ENCODE results near the gene MAP3K15. TPM values are rescaled to one million over a fixed set of nuclear protein-coding genes. Genes with fewer than 3 reads are reported as not detected.
"Not testable (repeated sequence)": the region's sequence is repeated elsewhere in the genome, so short reads cannot be mapped to it uniquely, and the experiment has no call there.

MAP3K15 gene
- total RNA-seq, 1 experiment from 2014 or later = 3.4 TPM

- DNase-seq (no peak), ATAC-seq (no peak)
- Histone ChIP-seq H3K9me3 (ENCODE audit: low read length) (no peaks in the 10 kb centered on the region), H3K9ac (ENCODE audit: low read length) (no peak overlapping the region), H3K9me2 (replicated peaks; ENCODE audit: low read length) (no peaks in the 10 kb centered on the region), H4K20me1 (ENCODE audit: low read length) (no peaks in the 10 kb centered on the region), H3K36me3 (ENCODE audit: low read depth, low read length) (no peaks in the 10 kb centered on the region), H3K27me3 (ENCODE audit: low read length) (no peaks in the 10 kb centered on the region), H3K79me2 (ENCODE audit: low read length) (no peaks in the 10 kb centered on the region), H2AFZ (ENCODE audit: low read length) (no peak overlapping the region), H3K27ac (ENCODE audit: low read length) (no peak overlapping the region), H3K4me3 (ENCODE audit: low read length) (no peak overlapping the region), H3K4me1 (ENCODE audit: insufficient read depth, low read length) (no peaks in the 10 kb centered on the region), H3F3A (ENCODE audit: low read length, unreplicated experiment) (no peaks in the 10 kb centered on the region), H3K4me2 (ENCODE audit: low read length) (no peak overlapping the region)
- intact Hi-C loops (cut with micrococcal nuclease) = no loop called here
- CTCF ChIA-PET = no interaction called here
- BruUV-seq (replicated peaks) = no TSS peak
- POLR2A ChIA-PET (ENCODE audit: unreplicated experiment) = no interaction called here
- TF ChIP-seq EZH2 (IDR thresholded peaks at IDR 0.05; ENCODE audit: low read length, unreplicated experiment) (no peak), EZH2phosphoT487 (IDR thresholded peaks at IDR 0.05; ENCODE audit: borderline replicate concordance, low read length) (no peak), CTCF (conservative IDR thresholded peaks at IDR 0.05; ENCODE audit: low read depth, low read length) (no peak)
Observed at GRCh38 chrX:19448077-19448476, 67.2 kb downstream of the MAP3K15 start.

- Histone ChIP-seq H3K4me3 (ENCODE audit: low read length) (no peak overlapping the region), H3K4me1 (ENCODE audit: insufficient read depth, low read length) (no peaks in the 10 kb centered on the region), H3K27ac (ENCODE audit: low read length) (no peak overlapping the region), H3F3A (ENCODE audit: low read length, unreplicated experiment) (no peaks in the 10 kb centered on the region), H2AFZ (ENCODE audit: low read length) (no peak overlapping the region), H4K20me1 (ENCODE audit: low read length) (no peaks in the 10 kb centered on the region), H3K9ac (ENCODE audit: low read length) (no peak overlapping the region), H3K27me3 (ENCODE audit: low read length) (no peaks in the 10 kb centered on the region), H3K4me2 (ENCODE audit: low read length) (no peak overlapping the region), H3K79me2 (ENCODE audit: low read length) (no peaks in the 10 kb centered on the region), H3K9me3 (ENCODE audit: low read length) (no peaks in the 10 kb centered on the region), H3K36me3 (ENCODE audit: low read depth, low read length) (no peaks in the 10 kb centered on the region), H3K9me2 (replicated peaks; ENCODE audit: low read length) (no peaks in the 10 kb centered on the region)
- ChIA-PET CTCF (interaction anchor here (0.6 kb wide), 1 partner anchor 85 kb away, joined by 12 read pairs; no protein-coding TSS in a partner anchor), POLR2A (ENCODE audit: unreplicated experiment) (no interaction called here)
- no TSS peak for BruUV-seq (replicated peaks)
- intact Hi-C loops (cut with micrococcal nuclease) = no loop called here
- DNase-seq (no peak), ATAC-seq (no peak)
- TF ChIP-seq EZH2phosphoT487 (IDR thresholded peaks at IDR 0.05; ENCODE audit: borderline replicate concordance, low read length) (no peak), CTCF (conservative IDR thresholded peaks at IDR 0.05; ENCODE audit: low read depth, low read length) (no peak), EZH2 (IDR thresholded peaks at IDR 0.05; ENCODE audit: low read length, unreplicated experiment) (no peak)
Observed at GRCh38 chrX:19446397-19446796, 68.9 kb downstream of the MAP3K15 start.

GRCh38 chrX:19445772-19446171, 69.5 kb downstream of the MAP3K15 start:
- intact Hi-C loops (cut with micrococcal nuclease) = not testable (repeated sequence)

More at GRCh38 chrX:19445772-19446171, 69.5 kb downstream of the MAP3K15 start:
- H3F3A ChIP-seq (ENCODE audit: low read length, unreplicated experiment); H3K9ac ChIP-seq (ENCODE audit: low read length); BruUV-seq (replicated peaks); H2AFZ ChIP-seq (ENCODE audit: low read length); H3K9me3 ChIP-seq (ENCODE audit: low read length); H3K79me2 ChIP-seq (ENCODE audit: low read length); H3K27ac ChIP-seq (ENCODE audit: low read length); H3K4me2 ChIP-seq (ENCODE audit: low read length); H4K20me1 ChIP-seq (ENCODE audit: low read length); H3K4me3 ChIP-seq (ENCODE audit: low read length); DNase-seq; H3K9me2 ChIP-seq (replicated peaks; ENCODE audit: low read length); POLR2A ChIA-PET (ENCODE audit: unreplicated experiment); H3K4me1 ChIP-seq (ENCODE audit: insufficient read depth, low read length); H3K27me3 ChIP-seq (ENCODE audit: low read length); ATAC-seq; H3K36me3 ChIP-seq (ENCODE audit: low read depth, low read length): not testable (repeated sequence)
- CTCF ChIA-PET = interaction anchor here (0.6 kb wide), 1 partner anchor 86 kb away, joined by 12 read pairs; no protein-coding TSS in a partner anchor
